SK-N-SH treated with all-trans-retinoic acid at 6 μM for 48 hours (cell line): ENCODE data around the gene ARHGAP18.

Experiments used
- BACH2 ChIP-seq: fragments of 250-450 bp; sonication (Bioruptor Pico); IDR thresholded peaks from 2 replicates; pipeline ENCODE4 v1.9.0; 2021; ENCODE audit warnings: mild to moderate bottlenecking, borderline replicate concordance
- CREB5 ChIP-seq: fragments of 250-450 bp; sonication (Bioruptor Pico); IDR thresholded peaks from 2 replicates; pipeline ENCODE4 v1.5.1; 2020; ENCODE audit warnings: low read depth, mild to moderate bottlenecking, moderate library complexity
- CSRNP3 ChIP-seq: fragments of 250-450 bp; sonication (Bioruptor Pico); IDR thresholded peaks from 2 replicates; pipeline ENCODE4 v1.5.1; 2021; ENCODE audit warnings: mild to moderate bottlenecking, moderate library complexity
- ISL1 ChIP-seq: fragments of 250-450 bp; sonication (Bioruptor Pico); IDR thresholded peaks from 2 replicates; pipeline ENCODE4 v2.1.2; 2022; ENCODE audit warnings: mild to moderate bottlenecking, moderate library complexity
- PATZ1 ChIP-seq: fragments of 250-450 bp; sonication (Bioruptor Pico); IDR thresholded peaks from 2 replicates; pipeline ENCODE4 v1.8.0; 2020; ENCODE audit warnings: mild to moderate bottlenecking, moderate library complexity, borderline replicate concordance
- PPARA ChIP-seq: fragments of 250-450 bp; sonication (Bioruptor Pico); IDR thresholded peaks from 2 replicates; pipeline ENCODE4 v1.5.0; 2020; ENCODE audit warnings: mild to moderate bottlenecking, borderline replicate concordance
- RARB ChIP-seq: fragments of 250-450 bp; sonication (Bioruptor Pico); IDR thresholded peaks from 2 replicates; pipeline ENCODE4 v1.8.0; 2021; ENCODE audit warnings: mild to moderate bottlenecking, moderate library complexity
- SNAI2 ChIP-seq: fragments of 250-450 bp; sonication (Bioruptor Pico); IDR thresholded peaks from 2 replicates; pipeline ENCODE4 v1.5.0; 2020; ENCODE audit warnings: mild to moderate bottlenecking, moderate library complexity
- TCF4 ChIP-seq: fragments of 250-450 bp; sonication (Bioruptor Pico); IDR thresholded peaks from 2 replicates; pipeline ENCODE4 v1.8.0; 2021; ENCODE audit warnings: mild to moderate bottlenecking, moderate library complexity, borderline replicate concordance
- TOX ChIP-seq: fragments of 250-450 bp; sonication (Bioruptor Pico); IDR thresholded peaks from 2 replicates; pipeline ENCODE4 v1.8.0; 2021; ENCODE audit warnings: mild to moderate bottlenecking, moderate library complexity, borderline replicate concordance
- ZC3H10 ChIP-seq: fragments of 250-450 bp; sonication (Bioruptor Pico); IDR thresholded peaks from 2 replicates; pipeline ENCODE4 v1.5.1; 2021; ENCODE audit warnings: mild to moderate bottlenecking, moderate library complexity
- ZNF70 ChIP-seq: fragments of 450-650 bp; formaldehyde crosslinking; IDR thresholded peaks from 2 replicates; pipeline ENCODE4 v1.5.0; 2020; ENCODE audit warnings: mild to moderate bottlenecking, moderate library complexity
- ZNF8 ChIP-seq: fragments of 450-650 bp; formaldehyde crosslinking; IDR thresholded peaks from 2 replicates; pipeline ENCODE4 v1.5.0; 2020; ENCODE audit warnings: mild to moderate bottlenecking, moderate library complexity

- TF ChIP-seq CSRNP3 (CRISPR knock-in tag) (no peak), ZC3H10 (CRISPR knock-in tag) (no peak), PPARA (no peak), ISL1 (no peak), TOX (no peak), PATZ1 (CRISPR knock-in tag) (no peak), BACH2 (CRISPR knock-in tag) (no peak), RARB (CRISPR knock-in tag) (no peak), ZNF70 (CRISPR knock-in tag) (no peak), CREB5 (CRISPR knock-in tag) (no peak), ZNF8 (CRISPR knock-in tag) (no peak), SNAI2 (CRISPR knock-in tag) (no peak), TCF4 (CRISPR knock-in tag) (no peak)
Measured at GRCh38 chr6:129701721-129702455, 8.1 kb downstream of the ARHGAP18 start.
